Measurements from ENCODE around the gene GSTCD. TPM values are rescaled to one million over a fixed set of nuclear protein-coding genes. Genes with fewer than 3 reads are reported as not detected.

Gene GSTCD
- total RNA-seq, 4 donors from 2014 or later, result 9.6 to 19.5 (median 10.6) TPM

DNA sequence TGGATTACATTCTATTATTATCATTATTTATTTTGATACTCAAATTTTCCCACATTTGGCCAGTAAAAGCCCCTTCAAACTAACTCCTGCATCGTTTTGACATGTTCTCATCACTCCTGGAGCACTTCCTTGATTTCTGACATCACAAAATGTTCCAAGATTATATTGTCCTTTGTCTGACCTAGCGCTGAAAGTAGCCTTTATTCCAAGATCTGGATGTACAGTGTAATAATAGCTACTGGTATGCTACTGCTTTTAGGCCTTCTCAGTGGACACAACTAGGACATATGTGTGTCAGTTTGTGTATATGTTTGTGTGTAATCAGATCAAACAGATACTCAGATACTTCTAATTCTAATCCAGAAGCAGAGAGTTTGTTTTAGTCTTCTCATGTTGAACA is 76.2 kb downstream of the GSTCD start:
- Histone ChIP-seq H3K27me3 (no peaks in the 10 kb centered on the region), H3K4me1 (no peaks in the 10 kb centered on the region), H3K4me3 (no peak overlapping the region), H3K27ac (no peak overlapping the region), H3K36me3 (no peaks in the 10 kb centered on the region), H3K9me3 (no peaks in the 10 kb centered on the region)
- DNase-seq, result no peak
- intact Hi-C loops (cut with DNase I), result no loop called here
- TF ChIP-seq POLR2A (IDR thresholded peaks at IDR 0.05), result no peak
- TF ChIP-seq, protein P1, sequence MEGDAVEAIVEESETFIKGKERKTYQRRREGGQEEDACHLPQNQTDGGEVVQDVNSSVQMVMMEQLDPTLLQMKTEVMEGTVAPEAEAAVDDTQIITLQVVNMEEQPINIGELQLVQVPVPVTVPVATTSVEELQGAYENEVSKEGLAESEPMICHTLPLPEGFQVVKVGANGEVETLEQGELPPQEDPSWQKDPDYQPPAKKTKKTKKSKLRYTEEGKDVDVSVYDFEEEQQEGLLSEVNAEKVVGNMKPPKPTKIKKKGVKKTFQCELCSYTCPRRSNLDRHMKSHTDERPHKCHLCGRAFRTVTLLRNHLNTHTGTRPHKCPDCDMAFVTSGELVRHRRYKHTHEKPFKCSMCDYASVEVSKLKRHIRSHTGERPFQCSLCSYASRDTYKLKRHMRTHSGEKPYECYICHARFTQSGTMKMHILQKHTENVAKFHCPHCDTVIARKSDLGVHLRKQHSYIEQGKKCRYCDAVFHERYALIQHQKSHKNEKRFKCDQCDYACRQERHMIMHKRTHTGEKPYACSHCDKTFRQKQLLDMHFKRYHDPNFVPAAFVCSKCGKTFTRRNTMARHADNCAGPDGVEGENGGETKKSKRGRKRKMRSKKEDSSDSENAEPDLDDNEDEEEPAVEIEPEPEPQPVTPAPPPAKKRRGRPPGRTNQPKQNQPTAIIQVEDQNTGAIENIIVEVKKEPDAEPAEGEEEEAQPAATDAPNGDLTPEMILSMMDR (IDR thresholded peaks at IDR 0.05), result no peak
- 75 to 89% methylated on average over 2 of the region's 2 CpGs for WGBS, 2 donors

DNA sequence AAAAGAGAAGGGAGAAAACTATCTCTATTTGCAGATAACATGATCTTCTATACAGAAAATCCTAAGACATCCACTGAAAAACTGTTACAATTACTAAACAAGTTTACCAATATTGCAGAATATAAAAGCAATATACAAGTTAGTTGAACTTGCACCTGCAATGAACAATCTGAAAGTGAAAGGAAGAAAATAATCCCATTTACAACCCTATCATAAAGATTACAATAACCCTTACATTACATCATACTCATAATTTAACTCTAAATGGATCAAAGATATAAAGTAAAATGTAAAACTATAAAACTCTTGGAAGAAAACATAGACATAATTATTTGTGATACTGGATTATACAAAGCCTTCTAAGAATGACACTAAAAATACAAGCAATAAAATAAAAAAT is 77.2 kb downstream of the GSTCD start:
- no peak overlapping the region for H3K4me3 ChIP-seq
- intact Hi-C loops (cut with DNase I), result no loop called here
- no peak overlapping the region for H3K27ac ChIP-seq
- no peaks in the 10 kb centered on the region for H3K9me3 ChIP-seq
- no peak for DNase-seq
- no peaks in the 10 kb centered on the region for H3K36me3 ChIP-seq
- no peaks in the 10 kb centered on the region for H3K4me1 ChIP-seq
- TF ChIP-seq, protein P1 (IDR thresholded peaks at IDR 0.05), result no peak
- TF ChIP-seq POLR2A (IDR thresholded peaks at IDR 0.05), result no peak
- H3K27me3 ChIP-seq, result no peaks in the 10 kb centered on the region

DNA sequence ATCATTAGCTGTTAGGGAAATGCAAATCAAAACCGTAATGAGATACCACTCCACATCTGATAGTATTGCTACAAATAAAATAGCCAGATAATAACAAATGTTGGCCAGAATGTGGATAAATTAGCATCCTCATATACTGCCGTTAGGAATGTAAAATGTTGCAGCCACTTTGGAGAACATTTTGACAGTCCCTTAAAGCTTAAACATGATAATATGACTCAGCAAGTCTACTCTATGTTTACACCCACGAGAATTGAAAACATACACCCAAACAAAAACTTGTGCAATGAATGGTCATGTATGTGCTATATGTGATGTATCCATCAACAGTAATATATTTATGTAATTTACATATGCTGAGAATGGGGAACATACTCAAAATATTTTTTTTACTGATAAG is 78.2 kb downstream of the GSTCD start:
- Histone ChIP-seq H3K4me3 (no peak overlapping the region), H3K27ac (no peak overlapping the region), H3K9me3 (no peaks in the 10 kb centered on the region), H3K27me3 (no peaks in the 10 kb centered on the region), H3K36me3 (no peaks in the 10 kb centered on the region), H3K4me1 (no peaks in the 10 kb centered on the region)
- TF ChIP-seq POLR2A (IDR thresholded peaks at IDR 0.05), result no peak
- DNase-seq, result no peak
- intact Hi-C loops (cut with DNase I), result no loop called here
- WGBS, 2 donors, result 79 to 84% methylated on average over 3 of the region's 3 CpGs

DNA sequence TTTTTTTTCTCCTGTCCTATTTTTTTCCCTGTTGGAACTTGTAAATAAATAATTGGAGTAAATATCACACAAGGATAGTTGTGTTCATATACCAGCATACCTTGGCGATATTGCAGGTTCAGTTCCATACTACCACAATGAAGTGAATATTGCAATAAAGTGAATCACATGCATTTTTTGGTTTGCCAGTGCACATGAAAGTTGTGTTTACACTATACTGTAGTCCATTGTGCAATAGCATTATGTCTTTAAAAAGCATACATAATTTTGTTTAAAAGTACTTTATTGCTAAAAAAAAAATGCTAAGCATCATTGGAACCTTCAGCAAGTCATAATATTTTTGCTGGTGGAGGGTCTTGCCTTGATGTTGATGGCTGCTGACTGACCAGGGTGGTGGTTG is 88.6 kb downstream of the GSTCD start:
- intact Hi-C loops (cut with DNase I), result no loop called here

DNA sequence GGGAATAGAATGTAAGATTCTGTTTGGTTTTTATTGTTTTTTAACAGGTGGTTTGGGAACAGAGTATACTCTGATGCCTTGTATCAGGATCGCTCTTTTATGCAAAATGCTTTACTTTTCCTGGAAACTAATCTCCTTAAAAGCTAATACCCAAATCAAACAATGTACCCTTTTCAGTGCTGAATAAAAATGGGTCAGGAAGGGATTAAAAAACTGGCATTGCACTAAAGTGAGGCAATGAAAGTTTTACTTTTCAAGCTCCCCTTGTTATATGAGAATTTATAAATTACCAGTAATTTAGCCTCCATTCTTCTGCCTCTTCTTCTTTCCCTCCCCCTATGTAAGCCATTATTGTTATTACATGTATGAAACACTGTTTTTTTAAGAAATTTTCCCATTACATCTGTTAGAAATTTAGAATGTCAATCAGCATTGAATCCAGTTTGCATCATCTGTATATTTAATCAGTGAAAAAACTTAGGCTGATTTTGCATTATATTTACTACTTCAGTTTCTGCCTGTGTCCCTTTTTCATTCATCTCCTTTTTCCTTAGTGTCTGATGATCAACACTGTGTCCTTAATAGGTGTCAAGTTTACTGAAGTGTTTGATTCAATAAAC is 97.0 kb downstream of the GSTCD start:
- TF ChIP-seq, protein P1 (IDR thresholded peaks at IDR 0.05), result no peak
- TF ChIP-seq POLR2A (IDR thresholded peaks at IDR 0.05), result no peak
- Histone ChIP-seq H3K27me3 (no peaks in the 10 kb centered on the region), H3K36me3 (no peaks in the 10 kb centered on the region), H3K9me3 (no peaks in the 10 kb centered on the region), H3K27ac (no peak overlapping the region), H3K4me3 (no peak overlapping the region), H3K4me1 (no peaks in the 10 kb centered on the region)
- 56 to 75% methylated on average over 1 of the region's 1 CpG for WGBS, 2 donors
- DNase-seq, result no peak
- intact Hi-C loops (cut with DNase I), result no loop called here

More for the DNA sequence above, 88.6 kb downstream of the GSTCD start:
- Histone ChIP-seq H3K4me3 (no peak overlapping the region), H3K27me3 (no peaks in the 10 kb centered on the region), H3K4me1 (no peaks in the 10 kb centered on the region), H3K36me3 (no peaks in the 10 kb centered on the region), H3K9me3 (no peaks in the 10 kb centered on the region), H3K27ac (no peak overlapping the region)
- 96 to 100% methylated on average over 1 of the region's 1 CpG for WGBS, 2 donors
- TF ChIP-seq POLR2A (IDR thresholded peaks at IDR 0.05), result no peak
- TF ChIP-seq, protein P1 (IDR thresholded peaks at IDR 0.05), result no peak
- DNase-seq, result no peak

DNA sequence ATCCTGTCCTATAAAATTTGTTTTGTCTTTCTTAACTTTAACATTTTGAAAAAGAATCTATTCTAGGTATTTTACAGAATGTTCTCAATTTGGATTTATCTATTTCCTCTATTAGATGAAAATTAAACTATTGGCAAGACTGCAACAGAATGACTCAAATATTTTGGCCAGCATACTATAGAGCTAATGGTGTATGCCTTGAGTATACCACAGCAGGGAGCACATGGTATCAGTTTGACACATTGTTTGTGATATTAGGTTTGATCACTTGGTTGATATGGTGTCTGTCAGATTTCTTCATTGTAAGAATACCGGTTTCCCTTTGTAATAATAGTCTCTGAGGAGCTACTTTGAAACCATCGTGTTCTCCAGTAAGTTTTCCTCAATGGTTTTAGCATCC is 98.9 kb downstream of the GSTCD start:
- Histone ChIP-seq H3K27ac (no peak overlapping the region), H3K9me3 (no peaks in the 10 kb centered on the region), H3K27me3 (no peaks in the 10 kb centered on the region), H3K36me3 (no peaks in the 10 kb centered on the region), H3K4me1 (no peaks in the 10 kb centered on the region), H3K4me3 (no peak overlapping the region)
- intact Hi-C loops (cut with DNase I), result no loop called here
- 82 to 90% methylated on average over 2 of the region's 2 CpGs for WGBS, 2 donors
- no peak for DNase-seq
- TF ChIP-seq, protein P1 (IDR thresholded peaks at IDR 0.05), result no peak
